ENCODE results near the gene CLDN24. TPM values are rescaled to one million over a fixed set of nuclear protein-coding genes. Genes with fewer than 3 reads are reported as not detected.

Gene CLDN24
- total RNA-seq, 1 donor from 2014 or later: not detected

DNA sequence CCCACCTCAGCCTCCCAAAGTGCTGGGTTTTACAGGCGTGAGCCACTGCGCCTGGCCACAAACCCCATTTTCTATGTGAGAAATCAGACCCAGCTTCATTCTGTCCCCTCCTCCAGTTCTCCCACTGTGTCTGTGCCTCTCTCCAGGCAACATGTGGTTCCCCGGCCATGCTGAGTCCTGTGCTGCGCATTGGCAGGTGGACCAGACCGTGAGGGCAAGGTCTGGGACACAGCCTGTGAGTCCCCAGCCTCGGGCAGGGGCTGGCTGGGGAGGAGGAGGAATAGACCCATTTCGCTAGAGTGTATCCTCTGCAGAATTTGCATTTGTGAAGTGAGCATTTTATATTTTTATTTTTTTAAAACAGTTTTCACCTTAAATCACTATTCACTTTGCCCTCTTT, 21.5 kb upstream of the CLDN24 start:
- TF ChIP-seq, protein P1, sequence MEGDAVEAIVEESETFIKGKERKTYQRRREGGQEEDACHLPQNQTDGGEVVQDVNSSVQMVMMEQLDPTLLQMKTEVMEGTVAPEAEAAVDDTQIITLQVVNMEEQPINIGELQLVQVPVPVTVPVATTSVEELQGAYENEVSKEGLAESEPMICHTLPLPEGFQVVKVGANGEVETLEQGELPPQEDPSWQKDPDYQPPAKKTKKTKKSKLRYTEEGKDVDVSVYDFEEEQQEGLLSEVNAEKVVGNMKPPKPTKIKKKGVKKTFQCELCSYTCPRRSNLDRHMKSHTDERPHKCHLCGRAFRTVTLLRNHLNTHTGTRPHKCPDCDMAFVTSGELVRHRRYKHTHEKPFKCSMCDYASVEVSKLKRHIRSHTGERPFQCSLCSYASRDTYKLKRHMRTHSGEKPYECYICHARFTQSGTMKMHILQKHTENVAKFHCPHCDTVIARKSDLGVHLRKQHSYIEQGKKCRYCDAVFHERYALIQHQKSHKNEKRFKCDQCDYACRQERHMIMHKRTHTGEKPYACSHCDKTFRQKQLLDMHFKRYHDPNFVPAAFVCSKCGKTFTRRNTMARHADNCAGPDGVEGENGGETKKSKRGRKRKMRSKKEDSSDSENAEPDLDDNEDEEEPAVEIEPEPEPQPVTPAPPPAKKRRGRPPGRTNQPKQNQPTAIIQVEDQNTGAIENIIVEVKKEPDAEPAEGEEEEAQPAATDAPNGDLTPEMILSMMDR (IDR thresholded peaks at IDR 0.05; ENCODE audit: insufficient read depth, low read depth, low read length): no peak
- no peak for TF ChIP-seq EZH2 (IDR thresholded peaks at IDR 0.05; ENCODE audit: insufficient read depth, low read length)
- Histone ChIP-seq H3K9ac (ENCODE audit: low read length) (no peak overlapping the region), H3K9me3 (ENCODE audit: insufficient read depth, low read depth, low read length) (no peaks in the 10 kb centered on the region), H2AFZ (ENCODE audit: low read depth, low read length) (no peak overlapping the region), H3K27me3 (ENCODE audit: insufficient read depth, low read length) (no peaks in the 10 kb centered on the region), H3K4me3 (ENCODE audit: insufficient read depth, low read depth, low read length) (no peak overlapping the region), H4K20me1 (ENCODE audit: insufficient read depth, low read length) (no peaks in the 10 kb centered on the region), H3K79me2 (ENCODE audit: insufficient read depth, low read length) (no peaks in the 10 kb centered on the region), H3K4me1 (ENCODE audit: insufficient read depth, low read length) (peaks cover 11% of the 10 kb centered on the region), H3K27ac (ENCODE audit: low read depth, low read length) (no peak overlapping the region), H3K36me3 (ENCODE audit: insufficient read depth, low read length) (no peaks in the 10 kb centered on the region), H3K4me2 (ENCODE audit: low read length) (no peak overlapping the region)
- peaks cover 2% of the 10 kb centered on the region for H3K36me3 Mint-ChIP-seq (ENCODE audit: low read depth, unreplicated experiment)
- H3K9me3 Mint-ChIP-seq (ENCODE audit: unreplicated experiment): peaks cover 2% of the 10 kb centered on the region
- peaks cover 7% of the 10 kb centered on the region for H3K4me1 Mint-ChIP-seq (ENCODE audit: low read depth, unreplicated experiment)
- peaks cover 2% of the 10 kb centered on the region for H3K27me3 Mint-ChIP-seq (ENCODE audit: low read depth, unreplicated experiment)
- H3K4me3 Mint-ChIP-seq (ENCODE audit: unreplicated experiment): no peak overlapping the region
- DNase-seq (ENCODE audit: low read depth) (no peak), FAIRE-seq (no peak)
- H3K27ac Mint-ChIP-seq (ENCODE audit: unreplicated experiment): no peak overlapping the region

DNA sequence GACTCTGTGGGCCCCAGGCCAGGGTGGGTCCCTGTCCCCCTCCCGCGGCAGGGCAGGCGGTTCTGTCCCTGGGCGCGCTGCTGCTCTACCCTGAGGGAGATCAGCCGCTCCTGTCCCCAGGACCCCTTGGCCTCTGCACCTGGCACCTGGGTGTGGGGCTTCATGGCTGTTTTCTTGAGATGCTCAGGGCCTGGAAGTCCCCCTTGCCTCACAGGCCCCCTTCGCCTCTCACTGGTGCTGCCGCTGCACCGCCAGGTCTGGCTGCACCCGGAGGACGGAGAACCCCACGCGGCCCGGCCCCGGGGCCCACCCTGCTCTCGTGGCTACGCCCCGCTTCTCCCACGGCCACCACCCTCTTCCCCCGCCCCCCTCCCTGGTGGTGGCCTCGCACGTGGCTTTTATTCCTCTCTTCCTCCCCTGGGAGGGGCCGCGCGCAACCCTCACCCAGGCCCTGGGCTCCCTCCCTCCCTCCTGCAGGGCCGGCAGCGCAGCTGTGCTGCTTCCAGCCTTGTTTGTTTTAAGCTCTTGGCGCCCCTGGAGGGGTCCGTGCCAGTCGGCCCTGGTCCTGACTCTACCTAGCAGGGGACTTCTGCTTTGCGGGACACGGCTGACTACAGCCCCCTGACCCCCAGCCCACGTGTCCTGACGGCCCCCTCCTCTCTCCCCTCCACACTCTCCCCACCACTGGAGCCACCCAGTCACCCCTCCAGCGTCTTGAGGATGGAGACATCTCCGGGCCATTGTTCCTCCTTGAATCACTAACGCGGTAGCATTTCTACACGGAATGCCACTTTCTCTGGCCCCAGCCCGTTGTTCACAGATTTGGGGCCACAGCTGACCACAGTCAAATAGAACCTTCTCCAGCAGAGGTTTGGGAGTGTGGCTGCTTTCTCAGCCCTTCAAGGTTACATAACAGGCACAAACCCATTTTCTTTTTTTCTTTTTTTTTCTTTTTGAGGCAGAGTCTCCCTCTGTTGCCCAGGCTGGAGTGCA, 20.6 kb upstream of the CLDN24 start:
- Histone ChIP-seq H3K36me3 (ENCODE audit: insufficient read depth, low read length) (no peaks in the 10 kb centered on the region), H3K79me2 (ENCODE audit: insufficient read depth, low read length) (no peaks in the 10 kb centered on the region), H3K9me3 (ENCODE audit: insufficient read depth, low read depth, low read length) (no peaks in the 10 kb centered on the region), H3K9ac (ENCODE audit: low read length) (no peak overlapping the region), H4K20me1 (ENCODE audit: insufficient read depth, low read length) (no peaks in the 10 kb centered on the region), H3K27ac (ENCODE audit: low read depth, low read length) (no peak overlapping the region), H3K4me2 (ENCODE audit: low read length) (peak overlapping the region; percentile 15), H3K4me3 (ENCODE audit: insufficient read depth, low read depth, low read length) (no peak overlapping the region), H3K4me1 (ENCODE audit: insufficient read depth, low read length) (peaks cover 4% of the 10 kb centered on the region), H2AFZ (ENCODE audit: low read depth, low read length) (peak overlapping the region; percentile 18), H3K27me3 (ENCODE audit: insufficient read depth, low read length) (no peaks in the 10 kb centered on the region)
- no peak for TF ChIP-seq EZH2 (IDR thresholded peaks at IDR 0.05; ENCODE audit: insufficient read depth, low read length)
- TF ChIP-seq, protein P1 (IDR thresholded peaks at IDR 0.05; ENCODE audit: insufficient read depth, low read depth, low read length): no peak
- FAIRE-seq: no peak
- peaks cover 4% of the 10 kb centered on the region for H3K4me1 Mint-ChIP-seq (ENCODE audit: low read depth, unreplicated experiment)
- H3K4me3 Mint-ChIP-seq (ENCODE audit: unreplicated experiment): no peak overlapping the region
- peaks cover 2% of the 10 kb centered on the region for H3K9me3 Mint-ChIP-seq (ENCODE audit: unreplicated experiment)
- no peak for DNase-seq (ENCODE audit: low read depth)
- H3K27me3 Mint-ChIP-seq (ENCODE audit: low read depth, unreplicated experiment): peaks cover 2% of the 10 kb centered on the region
- H3K36me3 Mint-ChIP-seq (ENCODE audit: low read depth, unreplicated experiment): peaks cover 2% of the 10 kb centered on the region
- H3K27ac Mint-ChIP-seq (ENCODE audit: unreplicated experiment): no peak overlapping the region

DNA sequence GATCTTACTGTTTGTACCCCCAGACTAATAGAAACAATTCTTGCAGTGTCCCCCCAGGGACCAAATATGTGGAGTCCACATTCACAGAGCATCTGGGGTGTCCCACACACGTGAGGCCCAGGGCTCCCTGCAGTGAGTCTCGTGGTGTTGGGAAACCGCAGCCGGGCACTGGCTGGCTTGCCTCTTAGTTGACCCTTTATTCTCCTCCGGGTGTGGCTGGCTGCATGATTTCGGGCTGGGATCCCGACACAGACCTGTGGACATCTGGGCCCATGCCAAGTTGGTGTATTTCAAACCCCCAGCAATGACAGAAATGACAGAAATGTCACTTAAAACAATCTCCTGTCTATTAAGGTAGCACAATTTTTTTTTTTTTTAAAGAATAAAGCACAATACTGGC, 15.6 kb upstream of the CLDN24 start:
- Histone ChIP-seq H3K27ac (ENCODE audit: low read depth, low read length) (no peak overlapping the region), H3K79me2 (ENCODE audit: insufficient read depth, low read length) (no peaks in the 10 kb centered on the region), H3K36me3 (ENCODE audit: insufficient read depth, low read length) (no peaks in the 10 kb centered on the region), H3K4me3 (ENCODE audit: insufficient read depth, low read depth, low read length) (no peak overlapping the region), H2AFZ (ENCODE audit: low read depth, low read length) (no peak overlapping the region), H3K9ac (ENCODE audit: low read length) (no peak overlapping the region), H3K4me2 (ENCODE audit: low read length) (no peak overlapping the region), H3K4me1 (ENCODE audit: insufficient read depth, low read length) (peaks cover 15% of the 10 kb centered on the region), H4K20me1 (ENCODE audit: insufficient read depth, low read length) (no peaks in the 10 kb centered on the region), H3K27me3 (ENCODE audit: insufficient read depth, low read length) (no peaks in the 10 kb centered on the region), H3K9me3 (ENCODE audit: insufficient read depth, low read depth, low read length) (no peaks in the 10 kb centered on the region)
- H3K4me1 Mint-ChIP-seq (ENCODE audit: low read depth, unreplicated experiment): peaks cover 21% of the 10 kb centered on the region
- H3K36me3 Mint-ChIP-seq (ENCODE audit: low read depth, unreplicated experiment): no peaks in the 10 kb centered on the region
- H3K27ac Mint-ChIP-seq (ENCODE audit: unreplicated experiment): no peak overlapping the region
- FAIRE-seq: no peak
- no peaks in the 10 kb centered on the region for H3K9me3 Mint-ChIP-seq (ENCODE audit: unreplicated experiment)
- TF ChIP-seq, protein P1 (IDR thresholded peaks at IDR 0.05; ENCODE audit: insufficient read depth, low read depth, low read length): no peak
- TF ChIP-seq EZH2 (IDR thresholded peaks at IDR 0.05; ENCODE audit: insufficient read depth, low read length): no peak
- no peak overlapping the region for H3K4me3 Mint-ChIP-seq (ENCODE audit: unreplicated experiment)
- no peak for DNase-seq (ENCODE audit: low read depth)
- no peaks in the 10 kb centered on the region for H3K27me3 Mint-ChIP-seq (ENCODE audit: low read depth, unreplicated experiment)
